CD14-positive monocyte (primary cell): ENCODE results near the gene AIPL1. TPM values are rescaled to one million over a fixed set of nuclear protein-coding genes. Genes with fewer than 3 reads are reported as not detected.
A peak's percentile ranks its signal among the peaks of the same experiment; 100 is the strongest.

Experiments used
- DNase-seq, 3 donors: peaks; one replicate each; pipeline ENCODE4 v3.0.0-alpha.2; 2011 to 2022
- H2AFZ ChIP-seq: 2 replicates; pipeline ENCODE4 v1.6.0; 2012; ENCODE audit warnings: mild to moderate bottlenecking, low read depth, low read length, inconsistent platforms; ENCODE audit not compliant: insufficient read depth, poor library complexity, severe bottlenecking
- H3K27ac ChIP-seq, 2 donors: 1 replicate in 1 of 2; 2 replicates in 1 of 2; pipeline ENCODE4 v1.5.1; 2012 to 2013; ENCODE audit warnings: low read length in 2 of 2, control low read depth in 1 of 2, inconsistent platforms in 1 of 2, low read depth in 1 of 2, mild to moderate bottlenecking in 1 of 2
- H3K27me3 ChIP-seq, 2 donors: one replicate each; pipeline versions ENCODE4 v1.6.0 to v1.6.1; 2011 to 2013; ENCODE audit warnings: low read length in 2 of 2; ENCODE audit not compliant: control insufficient read depth in 2 of 2, insufficient read depth in 2 of 2
- H3K36me3 ChIP-seq, 2 donors: replicated peaks in 1 of 2; 1 replicate in 1 of 2; 2 replicates in 1 of 2; pipeline versions ENCODE4 v1.5.1 to v1.6.1; 2012 to 2013; ENCODE audit warnings: low read length in 2 of 2, control low read depth in 1 of 2, inconsistent platforms in 1 of 2, mild to moderate bottlenecking in 1 of 2; ENCODE audit not compliant: insufficient read depth in 2 of 2, control insufficient read depth in 1 of 2
- H3K4me1 ChIP-seq, 2 donors: 1 replicate in 1 of 2; 2 replicates in 1 of 2; pipeline versions ENCODE4 v1.5.1 to v1.6.1; 2012 to 2013; ENCODE audit warnings: low read length in 2 of 2, control low read depth in 1 of 2, inconsistent platforms in 1 of 2, mild to moderate bottlenecking in 1 of 2, moderate library complexity in 1 of 2; ENCODE audit not compliant: insufficient read depth in 2 of 2, control insufficient read depth in 1 of 2
- H3K4me2 ChIP-seq: replicated peaks from 2 replicates; pipeline ENCODE3; 2012; ENCODE audit warnings: low read length, moderate library complexity, mild to moderate bottlenecking; ENCODE audit not compliant: poor library complexity, severe bottlenecking; ENCODE audit errors: extremely low read depth
- H3K4me3 ChIP-seq, 3 experiments: fragments of 200-600 bp in 1 of 3; sonication (generic) in 1 of 3; replicated peaks in 1 of 3; 1 replicate in 2 of 3; 2 replicates in 1 of 3; pipeline ENCODE4 v1.5.1; 2011 to 2013; ENCODE audit warnings: low read length in 3 of 3, mild to moderate bottlenecking in 3 of 3, control low read depth in 2 of 3, low read depth in 2 of 3, inconsistent platforms in 1 of 3, moderate library complexity in 1 of 3
- H3K79me2 ChIP-seq: 2 replicates; pipeline ENCODE4 v1.6.0; 2012; ENCODE audit warnings: mild to moderate bottlenecking, control low read depth, inconsistent platforms, low read length, moderate library complexity; ENCODE audit not compliant: insufficient read depth
- H3K9ac ChIP-seq: 2 replicates; pipeline ENCODE4 v1.6.0; 2017; ENCODE audit warnings: low read length, mild to moderate bottlenecking; ENCODE audit not compliant: insufficient read depth, poor library complexity, severe bottlenecking
- H3K9me3 ChIP-seq, 2 donors: replicated peaks in 1 of 2; 1 replicate in 1 of 2; 2 replicates in 1 of 2; pipeline versions ENCODE4 v1.5.1 to v1.6.1; 2012 to 2013; ENCODE audit warnings: low read length in 2 of 2, control low read depth in 1 of 2; ENCODE audit not compliant: control insufficient read depth in 1 of 2, insufficient read depth in 1 of 2
- H4K20me1 ChIP-seq: 2 replicates; pipeline ENCODE4 v1.6.0; 2012; ENCODE audit warnings: mild to moderate bottlenecking, low read length, control low read depth, moderate library complexity; ENCODE audit not compliant: insufficient read depth
- H3K27ac Mint-ChIP-seq, 7 donors: one replicate each; pipeline ENCODE4 v1.8.0; 2020; ENCODE audit warnings: mild to moderate bottlenecking in 7 of 7, mixed read lengths in 7 of 7, moderate library complexity in 6 of 7, inconsistent platforms in 2 of 7
- H3K27me3 Mint-ChIP-seq, 3 donors: one replicate each; pipeline ENCODE4 v1.8.0; 2021 to 2022; ENCODE audit warnings: low read depth in 3 of 3, mild to moderate bottlenecking in 3 of 3, mixed read lengths in 3 of 3, moderate library complexity in 3 of 3, inconsistent platforms in 1 of 3
- H3K36me3 Mint-ChIP-seq, 2 donors: one replicate each; pipeline ENCODE4 v1.8.0; 2020; ENCODE audit warnings: mixed read lengths in 2 of 2, inconsistent platforms in 1 of 2, mild to moderate bottlenecking in 1 of 2
- H3K4me1 Mint-ChIP-seq: one replicate; pipeline ENCODE4 v1.8.0; 2020; ENCODE audit warnings: mild to moderate bottlenecking, mixed read lengths
- H3K4me3 Mint-ChIP-seq, 2 donors: one replicate each; pipeline ENCODE4 v1.8.0; 2020; ENCODE audit warnings: mild to moderate bottlenecking in 2 of 2, mixed read lengths in 2 of 2, moderate library complexity in 1 of 2
- H3K9me3 Mint-ChIP-seq, 7 donors: one replicate each; pipeline ENCODE4 v1.8.0; 2020 to 2022; ENCODE audit warnings: mixed read lengths in 7 of 7, mild to moderate bottlenecking in 6 of 7, moderate library complexity in 6 of 7, inconsistent platforms in 2 of 7
- CTCF ChIP-seq: fragments of 200-600 bp; IDR thresholded peaks from one replicate; pipeline ENCODE4 v1.8.0; 2022; ENCODE audit warnings: antibody characterized with exemption, mild to moderate bottlenecking
- WGBS: methylation state at CpG from one replicate; pipeline ENCODE4 v1.1.5; 2013; ENCODE audit warnings: missing lambda C conversion rate; ENCODE audit not compliant: insufficient coverage; 5-methylcytosine and 5-hydroxymethylcytosine counted together
- intact Hi-C, 2 donors: fragments of 100-400 bp; cut with micrococcal nuclease; formaldehyde crosslinking; loops; one replicate each; pipeline versions ENCODE4 v1.15.0 to v1.15.1; 2023
- polyA plus RNA-seq, 3 donors: library from polyadenylated mRNA; depleted of rRNA in 1 of 3; unstranded in 2 of 3; stranded (reverse) in 1 of 3; fragments of 300-500 nt in 2 of 3; fragments of >200 nt in 1 of 3; fragmentation: Illumina TruSeq in 2 of 3; gene quantifications; 1 replicate in 2 of 3; 2 replicates in 1 of 3; pipeline ENCODE4 v1.2.3, GENCODE V29; 2012 to 2021

Gene AIPL1
- polyA plus RNA-seq, 3 donors: not detected

GRCh38 chr17:6442775-6443174 lies 7.9 kb upstream of the AIPL1 start:
- H4K20me1 ChIP-seq: no peaks in the 10 kb centered on the region
- Mint-ChIP-seq H3K9me3 (peaks cover 0 to 6% (median 0%) of the 10 kb centered on the region in 7 donors), H3K27ac (no peak overlapping the region), H3K4me1 (peaks cover 24% of the 10 kb centered on the region), H3K4me3 (no peak overlapping the region), H3K36me3 (peaks cover 6 to 18% of the 10 kb centered on the region in 2 donors), H3K27me3 (peaks cover 8 to 13% (median 13%) of the 10 kb centered on the region in 3 donors)
- no peak overlapping the region for H3K27ac ChIP-seq
- peaks cover 4 to 10% of the 10 kb centered on the region in 2 donors for H3K36me3 ChIP-seq
- H2AFZ ChIP-seq: no peak overlapping the region
- H3K27me3 ChIP-seq: peaks cover 0 to 3% of the 10 kb centered on the region in 2 donors
- peaks cover 20 to 25% of the 10 kb centered on the region in 2 donors for H3K4me1 ChIP-seq
- no peak for TF ChIP-seq CTCF
- peaks cover 14% of the 10 kb centered on the region for H3K79me2 ChIP-seq
- no peaks in the 10 kb centered on the region for H3K9me3 ChIP-seq
- no CpG with 5 or more reads among the region's 6 CpGs for whole genome bisulfite sequencing
- intact Hi-C loops: loop anchor here in 1 of 2 donors (5.0 to 10.0 kb wide), 2 partner anchors 860 to 958 kb away; partner anchors contain the start of genes DERL2, MIS12 and NLRP1
- no peak for DNase-seq
- H3K4me3 ChIP-seq: no peak overlapping the region
- H3K9ac ChIP-seq: no peak overlapping the region
- no peak overlapping the region for H3K4me2 ChIP-seq

- Histone ChIP-seq H3K4me3 (no peak overlapping the region), H3K27me3 (peaks cover 4 to 13% of the 10 kb centered on the region in 2 donors), H3K79me2 (peaks cover 7% of the 10 kb centered on the region), H2AFZ (no peak overlapping the region), H3K36me3 (no peaks in the 10 kb centered on the region), H4K20me1 (no peaks in the 10 kb centered on the region), H3K4me1 (peaks cover 16 to 20% of the 10 kb centered on the region in 2 donors), H3K27ac (no peak overlapping the region), H3K9ac (no peak overlapping the region), H3K4me2 (no peak overlapping the region), H3K9me3 (no peaks in the 10 kb centered on the region)
- peaks cover 21% of the 10 kb centered on the region for H3K4me1 Mint-ChIP-seq
- peak overlapping the region in 1 of 2 donors; percentile 24 for H3K4me3 Mint-ChIP-seq
- 79% methylated on average over 2 of the region's 4 CpGs for WGBS
- H3K36me3 Mint-ChIP-seq: no peaks in the 10 kb centered on the region
- TF ChIP-seq CTCF: no peak
- H3K27me3 Mint-ChIP-seq: peaks cover 16 to 27% (median 16%) of the 10 kb centered on the region in 3 donors
- intact Hi-C loops: loop anchor here (5.0 to 10.0 kb wide), 3 partner anchors 735 to 955 kb away; partner anchors contain the start of genes DERL2 (in 1 of the 2), MIS12 (in 1 of the 2) and NLRP1 (in 1 of the 2)
- no peak for DNase-seq
- H3K9me3 Mint-ChIP-seq: peaks cover 0 to 6% (median 0%) of the 10 kb centered on the region in 7 donors
- no peak overlapping the region for H3K27ac Mint-ChIP-seq
Observed at GRCh38 chr17:6439951-6440350, 5.0 kb upstream of the AIPL1 start.
